ENCODE results near the gene PLS1.

The PLS1 gene

DNA sequence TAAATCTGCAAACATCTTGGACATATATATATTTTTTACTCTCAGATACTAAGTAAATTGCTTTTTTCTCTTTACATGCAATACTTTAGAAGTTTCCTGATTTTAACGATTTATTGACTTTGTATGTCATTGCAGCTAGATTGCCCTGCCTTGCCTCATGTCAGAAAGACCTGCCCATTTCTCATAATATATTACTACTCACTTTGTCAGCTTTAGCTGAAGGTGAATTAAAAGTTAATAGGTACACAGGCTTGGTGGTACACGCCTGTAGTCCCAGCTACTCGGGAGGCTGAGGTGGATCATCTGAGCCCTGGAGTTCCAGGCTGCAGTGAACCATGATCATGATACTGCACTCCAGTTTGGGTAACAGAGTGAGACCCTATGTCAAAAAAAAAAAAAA lies 52.8 kb downstream of the PLS1 start:
- no peak for TF ChIP-seq ZFP3 (CRISPR knock-in tag; IDR thresholded peaks at IDR 0.05)
- TF ChIP-seq GLIS3 (CRISPR knock-in tag; IDR thresholded peaks at IDR 0.05), result no peak
- no peak for TF ChIP-seq ARNTL (CRISPR knock-in tag; IDR thresholded peaks at IDR 0.05; ENCODE audit: borderline replicate concordance, low read depth)
- TF ChIP-seq OSR1 (CRISPR knock-in tag; IDR thresholded peaks at IDR 0.05), result no peak
- TF ChIP-seq TCF4 (CRISPR knock-in tag; IDR thresholded peaks at IDR 0.05; ENCODE audit: borderline replicate concordance), result no peak
- no peak for TF ChIP-seq SNAI2 (CRISPR knock-in tag; IDR thresholded peaks at IDR 0.05)
- no peak for TF ChIP-seq RARB (CRISPR knock-in tag; IDR thresholded peaks at IDR 0.05)
- TF ChIP-seq, protein P1, sequence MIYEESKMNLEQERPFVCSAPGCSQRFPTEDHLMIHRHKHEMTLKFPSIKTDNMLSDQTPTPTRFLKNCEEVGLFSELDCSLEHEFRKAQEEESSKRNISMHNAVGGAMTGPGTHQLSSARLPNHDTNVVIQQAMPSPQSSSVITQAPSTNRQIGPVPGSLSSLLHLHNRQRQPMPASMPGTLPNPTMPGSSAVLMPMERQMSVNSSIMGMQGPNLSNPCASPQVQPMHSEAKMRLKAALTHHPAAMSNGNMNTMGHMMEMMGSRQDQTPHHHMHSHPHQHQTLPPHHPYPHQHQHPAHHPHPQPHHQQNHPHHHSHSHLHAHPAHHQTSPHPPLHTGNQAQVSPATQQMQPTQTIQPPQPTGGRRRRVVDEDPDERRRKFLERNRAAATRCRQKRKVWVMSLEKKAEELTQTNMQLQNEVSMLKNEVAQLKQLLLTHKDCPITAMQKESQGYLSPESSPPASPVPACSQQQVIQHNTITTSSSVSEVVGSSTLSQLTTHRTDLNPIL (CRISPR knock-in tag; IDR thresholded peaks at IDR 0.05; ENCODE audit: low read depth), result no peak
- TF ChIP-seq ZFP30 (CRISPR knock-in tag; IDR thresholded peaks at IDR 0.05), result no peak
- no peak for TF ChIP-seq ZNF8 (CRISPR knock-in tag; IDR thresholded peaks at IDR 0.05)
- TF ChIP-seq, protein P2, sequence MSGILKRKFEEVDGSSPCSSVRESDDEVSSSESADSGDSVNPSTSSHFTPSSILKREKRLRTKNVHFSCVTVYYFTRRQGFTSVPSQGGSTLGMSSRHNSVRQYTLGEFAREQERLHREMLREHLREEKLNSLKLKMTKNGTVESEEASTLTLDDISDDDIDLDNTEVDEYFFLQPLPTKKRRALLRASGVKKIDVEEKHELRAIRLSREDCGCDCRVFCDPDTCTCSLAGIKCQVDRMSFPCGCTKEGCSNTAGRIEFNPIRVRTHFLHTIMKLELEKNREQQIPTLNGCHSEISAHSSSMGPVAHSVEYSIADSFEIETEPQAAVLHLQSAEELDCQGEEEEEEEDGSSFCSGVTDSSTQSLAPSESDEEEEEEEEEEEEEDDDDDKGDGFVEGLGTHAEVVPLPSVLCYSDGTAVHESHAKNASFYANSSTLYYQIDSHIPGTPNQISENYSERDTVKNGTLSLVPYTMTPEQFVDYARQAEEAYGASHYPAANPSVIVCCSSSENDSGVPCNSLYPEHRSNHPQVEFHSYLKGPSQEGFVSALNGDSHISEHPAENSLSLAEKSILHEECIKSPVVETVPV (CRISPR knock-in tag; IDR thresholded peaks at IDR 0.05), result no peak
- no peak for TF ChIP-seq TOX (CRISPR knock-in tag; IDR thresholded peaks at IDR 0.05; ENCODE audit: borderline replicate concordance)
- TF ChIP-seq ESRRG (CRISPR knock-in tag; IDR thresholded peaks at IDR 0.05), result no peak
- TF ChIP-seq, protein P3, sequence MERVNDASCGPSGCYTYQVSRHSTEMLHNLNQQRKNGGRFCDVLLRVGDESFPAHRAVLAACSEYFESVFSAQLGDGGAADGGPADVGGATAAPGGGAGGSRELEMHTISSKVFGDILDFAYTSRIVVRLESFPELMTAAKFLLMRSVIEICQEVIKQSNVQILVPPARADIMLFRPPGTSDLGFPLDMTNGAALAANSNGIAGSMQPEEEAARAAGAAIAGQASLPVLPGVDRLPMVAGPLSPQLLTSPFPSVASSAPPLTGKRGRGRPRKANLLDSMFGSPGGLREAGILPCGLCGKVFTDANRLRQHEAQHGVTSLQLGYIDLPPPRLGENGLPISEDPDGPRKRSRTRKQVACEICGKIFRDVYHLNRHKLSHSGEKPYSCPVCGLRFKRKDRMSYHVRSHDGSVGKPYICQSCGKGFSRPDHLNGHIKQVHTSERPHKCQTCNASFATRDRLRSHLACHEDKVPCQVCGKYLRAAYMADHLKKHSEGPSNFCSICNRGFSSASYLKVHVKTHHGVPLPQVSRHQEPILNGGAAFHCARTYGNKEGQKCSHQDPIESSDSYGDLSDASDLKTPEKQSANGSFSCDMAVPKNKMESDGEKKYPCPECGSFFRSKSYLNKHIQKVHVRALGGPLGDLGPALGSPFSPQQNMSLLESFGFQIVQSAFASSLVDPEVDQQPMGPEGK (CRISPR knock-in tag; IDR thresholded peaks at IDR 0.05; ENCODE audit: borderline replicate concordance), result no peak
- TF ChIP-seq ISL1 (CRISPR knock-in tag; IDR thresholded peaks at IDR 0.05), result no peak
- no peak for ATAC-seq

DNA sequence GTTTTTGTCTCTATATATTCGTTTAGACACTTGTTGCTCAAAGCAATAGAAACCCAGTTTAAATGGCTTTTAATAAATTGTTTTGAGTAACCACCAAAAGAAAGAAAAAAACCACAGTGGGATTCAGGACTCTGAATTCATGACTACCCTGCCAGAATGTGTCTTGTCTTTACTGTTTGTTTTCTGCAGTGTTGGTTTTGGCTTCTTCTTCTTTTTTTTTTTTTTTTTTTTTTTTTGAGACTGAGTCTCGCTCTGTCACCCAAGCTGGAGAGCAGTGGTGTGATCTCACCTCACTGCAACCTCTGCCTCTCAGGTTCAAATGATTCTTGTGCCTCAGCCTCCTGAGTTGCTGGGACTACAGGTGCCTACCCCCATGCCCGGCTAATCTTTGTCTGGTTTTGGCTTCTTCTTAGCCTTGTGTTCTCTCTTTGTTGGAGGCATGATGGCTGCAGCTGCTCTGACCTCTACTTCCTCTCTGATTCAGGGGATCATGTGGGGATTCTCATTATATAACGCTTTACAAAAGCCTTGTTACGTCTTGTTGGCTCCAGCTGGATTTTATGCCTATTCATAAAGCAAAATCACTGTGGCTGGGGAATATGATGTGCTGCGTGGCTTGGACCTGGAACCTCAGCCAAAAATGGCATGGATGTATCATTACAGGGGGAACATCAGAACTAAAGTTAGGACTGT lies 54.0 kb downstream of the PLS1 start:
- no peak for ATAC-seq
- TF ChIP-seq ISL1 (CRISPR knock-in tag; IDR thresholded peaks at IDR 0.05) (no peak), ZNF8 (CRISPR knock-in tag; IDR thresholded peaks at IDR 0.05) (no peak), GLIS3 (CRISPR knock-in tag; IDR thresholded peaks at IDR 0.05) (no peak), PPARA (CRISPR knock-in tag; IDR thresholded peaks at IDR 0.05; ENCODE audit: borderline replicate concordance) (no peak), ZNF565 (CRISPR knock-in tag; conservative IDR thresholded peaks at IDR 0.05; ENCODE audit: low read depth) (no peak), OSR1 (CRISPR knock-in tag; IDR thresholded peaks at IDR 0.05) (no peak), SNAI2 (CRISPR knock-in tag; IDR thresholded peaks at IDR 0.05) (no peak), ZC3H10 (CRISPR knock-in tag; IDR thresholded peaks at IDR 0.05) (no peak), RARB (CRISPR knock-in tag; IDR thresholded peaks at IDR 0.05) (no peak), ARNTL (CRISPR knock-in tag; IDR thresholded peaks at IDR 0.05; ENCODE audit: borderline replicate concordance, low read depth) (no peak), CSDC2 (CRISPR knock-in tag; IDR thresholded peaks at IDR 0.05) (no peak)
- TF ChIP-seq, protein P2 (CRISPR knock-in tag; IDR thresholded peaks at IDR 0.05), result no peak

DNA sequence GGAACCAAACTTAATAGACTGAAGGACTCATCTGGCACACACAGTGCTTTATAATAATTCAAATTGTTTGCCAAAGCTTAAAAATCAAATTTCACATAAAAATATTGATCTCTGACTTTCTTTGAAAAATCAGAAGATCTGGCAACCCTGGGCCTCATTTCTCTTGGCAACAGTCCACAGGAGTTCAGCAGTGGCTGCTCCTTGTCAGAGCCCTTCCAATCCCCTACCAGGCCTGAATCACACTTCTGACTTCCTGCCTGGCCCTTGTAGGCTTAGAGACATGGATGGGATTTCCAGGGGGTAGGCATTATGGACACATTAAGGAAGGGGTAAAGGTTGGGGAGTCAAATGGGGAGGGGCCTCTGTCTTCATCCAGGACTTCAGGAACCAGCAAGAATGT lies 55.5 kb downstream of the PLS1 start:
- TF ChIP-seq TOX (CRISPR knock-in tag; IDR thresholded peaks at IDR 0.05; ENCODE audit: borderline replicate concordance), result no peak
- TF ChIP-seq ISL1 (CRISPR knock-in tag; IDR thresholded peaks at IDR 0.05), result no peak
- no peak for TF ChIP-seq GLIS3 (CRISPR knock-in tag; IDR thresholded peaks at IDR 0.05)
- TF ChIP-seq, protein P2 (CRISPR knock-in tag; IDR thresholded peaks at IDR 0.05), result no peak
- TF ChIP-seq, protein P4, sequence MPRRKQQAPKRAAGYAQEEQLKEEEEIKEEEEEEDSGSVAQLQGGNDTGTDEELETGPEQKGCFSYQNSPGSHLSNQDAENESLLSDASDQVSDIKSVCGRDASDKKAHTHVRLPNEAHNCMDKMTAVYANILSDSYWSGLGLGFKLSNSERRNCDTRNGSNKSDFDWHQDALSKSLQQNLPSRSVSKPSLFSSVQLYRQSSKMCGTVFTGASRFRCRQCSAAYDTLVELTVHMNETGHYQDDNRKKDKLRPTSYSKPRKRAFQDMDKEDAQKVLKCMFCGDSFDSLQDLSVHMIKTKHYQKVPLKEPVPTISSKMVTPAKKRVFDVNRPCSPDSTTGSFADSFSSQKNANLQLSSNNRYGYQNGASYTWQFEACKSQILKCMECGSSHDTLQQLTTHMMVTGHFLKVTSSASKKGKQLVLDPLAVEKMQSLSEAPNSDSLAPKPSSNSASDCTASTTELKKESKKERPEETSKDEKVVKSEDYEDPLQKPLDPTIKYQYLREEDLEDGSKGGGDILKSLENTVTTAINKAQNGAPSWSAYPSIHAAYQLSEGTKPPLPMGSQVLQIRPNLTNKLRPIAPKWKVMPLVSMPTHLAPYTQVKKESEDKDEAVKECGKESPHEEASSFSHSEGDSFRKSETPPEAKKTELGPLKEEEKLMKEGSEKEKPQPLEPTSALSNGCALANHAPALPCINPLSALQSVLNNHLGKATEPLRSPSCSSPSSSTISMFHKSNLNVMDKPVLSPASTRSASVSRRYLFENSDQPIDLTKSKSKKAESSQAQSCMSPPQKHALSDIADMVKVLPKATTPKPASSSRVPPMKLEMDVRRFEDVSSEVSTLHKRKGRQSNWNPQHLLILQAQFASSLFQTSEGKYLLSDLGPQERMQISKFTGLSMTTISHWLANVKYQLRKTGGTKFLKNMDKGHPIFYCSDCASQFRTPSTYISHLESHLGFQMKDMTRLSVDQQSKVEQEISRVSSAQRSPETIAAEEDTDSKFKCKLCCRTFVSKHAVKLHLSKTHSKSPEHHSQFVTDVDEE (CRISPR knock-in tag; IDR thresholded peaks at IDR 0.05), result no peak
- TF ChIP-seq ZNF70 (CRISPR knock-in tag; IDR thresholded peaks at IDR 0.05), result no peak
- no peak for TF ChIP-seq BACH2 (CRISPR knock-in tag; IDR thresholded peaks at IDR 0.05; ENCODE audit: borderline replicate concordance)
- TF ChIP-seq CSDC2 (CRISPR knock-in tag; IDR thresholded peaks at IDR 0.05), result no peak
- TF ChIP-seq TCF4 (CRISPR knock-in tag; IDR thresholded peaks at IDR 0.05; ENCODE audit: borderline replicate concordance), result no peak
- no peak for ATAC-seq
